CD4-positive, alpha-beta T cell treated with Interleukin-10 for 1 hour (primary cell): ENCODE results near the gene TSC1.
A peak's percentile ranks its signal among the peaks of the same experiment; 100 is the strongest.

Experiments
- DNase-seq: peaks from one replicate; pipeline ENCODE4 v3.0.0-alpha.2; 2020

TSC1 gene

DNA sequence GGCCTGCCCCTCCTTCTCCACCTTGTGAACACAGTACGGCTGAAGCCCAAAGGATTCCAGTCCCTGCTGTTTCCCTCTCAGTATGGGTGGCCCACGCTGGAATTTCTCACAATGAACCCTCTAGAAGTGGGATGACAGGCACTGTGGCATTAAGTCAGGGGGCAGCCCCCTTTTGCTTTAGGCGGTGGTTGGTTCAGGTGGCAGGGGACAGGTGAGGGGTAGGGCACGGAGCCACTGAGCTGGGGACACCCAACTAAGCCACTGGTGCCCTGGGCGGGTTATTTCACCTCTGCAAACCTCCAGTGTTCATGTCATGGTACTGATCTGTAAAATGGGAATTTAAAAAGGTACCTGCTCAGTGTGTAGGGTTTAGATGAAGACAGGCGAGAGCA lies 58.1 kb downstream of the TSC1 start:
- no peak for DNase-seq

DNA sequence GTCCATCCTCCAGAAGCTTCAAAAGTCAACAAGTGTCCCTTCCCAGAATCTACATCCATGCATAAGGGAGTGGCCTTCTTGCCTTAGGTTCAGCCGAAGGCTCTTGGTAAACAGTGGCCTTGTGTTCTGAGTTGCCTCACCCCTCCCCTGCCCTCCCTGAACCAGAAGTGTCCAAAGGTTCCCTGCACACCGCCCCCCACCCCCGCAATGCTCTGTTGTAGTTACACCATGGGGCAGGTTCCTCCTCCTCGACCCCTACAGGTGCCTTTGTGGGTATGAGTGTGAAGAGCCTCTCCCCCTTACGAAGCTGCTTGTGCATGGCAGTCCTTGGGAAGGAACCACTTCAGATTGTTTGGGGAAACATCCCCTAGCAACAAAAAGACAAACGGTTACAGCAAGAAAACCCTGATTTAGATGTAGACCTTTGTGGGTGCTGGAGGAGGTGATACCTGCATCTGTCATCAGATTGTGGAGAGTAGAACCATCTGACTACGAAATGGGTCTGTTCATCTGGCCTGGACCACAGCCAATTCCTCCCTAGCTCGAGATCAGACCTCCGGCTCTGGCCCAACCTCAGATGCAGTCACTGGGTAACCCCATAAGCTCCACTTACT lies 58.6 kb downstream of the TSC1 start:
- DNase-seq: no peak

DNA sequence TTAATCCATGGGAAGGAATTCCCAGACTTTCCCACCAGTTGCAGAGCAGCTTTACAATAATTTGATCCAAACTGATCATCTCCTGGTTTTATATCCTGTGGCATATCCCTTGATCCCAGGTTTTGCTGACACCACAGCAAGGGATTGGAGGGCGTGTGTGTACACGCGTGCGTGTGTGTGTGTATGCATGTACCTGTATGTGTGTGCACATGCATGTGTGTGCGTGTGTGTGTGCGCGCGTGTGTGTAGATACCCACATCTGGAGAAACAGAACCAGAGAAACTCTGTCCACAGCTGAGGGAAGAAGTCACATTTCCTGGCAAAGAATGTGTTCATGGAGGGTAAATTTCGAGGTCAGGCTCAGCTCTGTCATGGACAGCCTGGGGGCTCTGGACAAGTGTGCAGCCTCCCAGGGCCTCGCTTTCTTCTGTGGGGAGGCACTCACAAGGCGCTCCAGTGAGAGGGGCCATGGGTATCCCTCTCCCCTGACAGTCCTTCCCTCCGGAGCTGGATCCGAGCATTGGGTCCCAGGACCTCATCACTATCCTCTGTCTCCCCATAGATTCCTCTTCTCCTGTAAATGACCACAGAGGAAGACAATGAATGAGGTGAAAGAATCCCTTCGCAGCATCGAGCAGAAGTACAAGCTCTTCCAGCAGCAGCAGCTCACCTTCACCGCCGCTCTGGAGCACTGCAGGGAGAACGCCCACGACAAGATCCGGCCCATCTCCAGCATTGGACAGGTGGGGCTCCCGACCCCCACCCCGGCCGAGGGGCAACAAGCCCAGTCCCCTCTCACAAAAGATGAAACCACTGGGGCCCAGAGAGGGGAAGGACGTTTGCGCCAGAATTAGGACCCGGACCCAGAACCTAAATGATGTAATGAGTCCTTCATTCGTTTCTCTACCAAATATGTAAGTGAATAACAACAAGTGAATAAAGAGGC lies 60.8 kb downstream of the TSC1 start:
- no peak for DNase-seq

DNA sequence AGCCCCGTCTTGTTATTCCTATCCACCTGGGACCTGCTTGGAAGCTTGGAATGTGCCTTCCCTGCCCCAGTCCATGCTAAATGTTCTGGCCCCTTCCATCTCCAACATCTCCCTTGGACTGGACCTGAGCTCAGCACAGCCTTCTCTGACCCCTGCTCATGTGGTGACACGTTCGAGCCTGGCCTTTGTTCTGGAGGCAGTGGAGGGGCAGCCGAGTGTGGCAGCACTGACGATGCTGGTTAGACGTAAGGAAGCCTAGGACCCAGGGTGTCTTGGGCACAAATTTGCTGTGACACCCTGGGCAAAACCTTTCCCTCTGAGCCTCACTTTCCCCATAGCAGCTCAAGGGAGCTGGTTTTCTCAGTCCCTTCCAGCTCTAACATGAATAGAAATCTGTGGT lies 61.8 kb downstream of the TSC1 start:
- no peak for DNase-seq

DNA sequence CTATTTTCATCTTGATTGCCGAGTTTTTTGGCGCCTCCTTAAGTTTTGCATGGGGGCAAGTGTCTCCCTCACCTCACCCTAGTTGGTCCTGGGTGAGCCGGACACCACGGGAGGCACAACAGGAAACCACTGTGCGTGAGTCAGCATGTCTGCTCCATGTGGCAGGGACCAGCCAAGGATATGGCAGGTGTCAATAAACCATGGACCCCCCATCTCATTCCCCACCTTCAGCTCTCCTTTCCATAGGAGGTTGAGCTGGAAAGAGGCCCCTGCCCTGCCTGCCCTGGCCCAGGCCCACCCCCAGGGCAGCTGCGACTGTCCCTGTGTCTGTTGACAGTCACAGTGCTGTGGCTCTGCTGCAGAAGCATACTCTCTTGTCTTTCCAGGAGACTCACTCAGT lies 62.6 kb downstream of the TSC1 start:
- no peak for DNase-seq

DNA sequence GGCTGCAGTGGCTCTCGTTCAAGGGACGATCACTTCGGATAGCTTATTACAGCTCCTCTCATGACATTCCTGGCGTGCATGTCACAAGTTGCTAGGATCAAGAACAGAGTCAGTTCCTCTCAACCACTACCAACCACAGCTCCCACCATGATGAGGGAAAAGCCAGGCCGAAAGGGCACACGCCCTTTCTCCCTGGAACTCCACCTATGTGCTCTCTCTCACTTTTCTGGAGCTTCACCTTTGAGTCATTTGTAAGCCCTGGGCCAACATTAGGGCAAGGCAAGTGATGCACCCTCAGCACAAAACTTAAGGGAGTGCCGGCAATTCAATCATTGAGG lies 64.1 kb downstream of the TSC1 start:
- no peak for DNase-seq

DNA sequence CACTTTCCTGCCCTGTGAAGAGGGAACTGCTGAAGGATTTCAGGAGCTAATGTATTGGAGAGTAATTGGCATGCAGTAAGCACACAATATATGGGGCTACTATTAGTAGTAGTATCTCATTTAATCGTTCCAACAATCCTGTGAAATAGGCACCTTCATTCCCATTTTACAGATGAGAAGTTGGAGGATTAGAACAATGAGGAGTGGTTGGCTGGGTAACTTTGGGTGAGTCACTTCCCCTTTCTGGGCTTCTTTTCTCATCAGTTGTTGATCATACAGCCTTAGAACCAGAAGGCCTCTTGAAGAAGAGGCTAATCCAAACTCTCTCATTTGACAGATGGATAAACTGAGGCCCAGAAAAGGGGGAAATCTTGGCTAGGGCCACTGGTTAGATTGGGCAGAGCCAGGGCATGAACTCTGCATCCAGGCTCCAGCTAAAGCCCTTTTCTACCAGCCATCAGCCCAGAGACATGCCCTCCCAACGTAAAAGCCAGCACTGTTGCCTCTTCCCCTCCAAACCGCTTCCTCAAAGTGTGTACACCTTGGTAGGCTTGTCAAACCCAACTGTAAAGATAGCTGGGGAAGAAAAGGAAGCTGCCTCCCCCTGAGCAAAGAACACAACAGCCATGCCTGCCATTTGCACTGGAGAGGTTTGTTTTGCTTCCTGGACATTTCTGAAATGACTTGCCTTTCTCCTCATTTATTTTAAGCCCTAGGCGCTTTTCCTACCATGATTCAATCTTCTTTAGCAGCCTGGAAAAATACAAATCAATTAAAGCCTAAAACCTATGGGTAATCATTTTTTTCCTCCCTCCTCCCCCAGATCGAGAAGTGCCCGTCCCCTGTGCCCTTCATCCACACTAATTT lies 64.7 kb downstream of the TSC1 start:
- DNase-seq: no peak

DNA sequence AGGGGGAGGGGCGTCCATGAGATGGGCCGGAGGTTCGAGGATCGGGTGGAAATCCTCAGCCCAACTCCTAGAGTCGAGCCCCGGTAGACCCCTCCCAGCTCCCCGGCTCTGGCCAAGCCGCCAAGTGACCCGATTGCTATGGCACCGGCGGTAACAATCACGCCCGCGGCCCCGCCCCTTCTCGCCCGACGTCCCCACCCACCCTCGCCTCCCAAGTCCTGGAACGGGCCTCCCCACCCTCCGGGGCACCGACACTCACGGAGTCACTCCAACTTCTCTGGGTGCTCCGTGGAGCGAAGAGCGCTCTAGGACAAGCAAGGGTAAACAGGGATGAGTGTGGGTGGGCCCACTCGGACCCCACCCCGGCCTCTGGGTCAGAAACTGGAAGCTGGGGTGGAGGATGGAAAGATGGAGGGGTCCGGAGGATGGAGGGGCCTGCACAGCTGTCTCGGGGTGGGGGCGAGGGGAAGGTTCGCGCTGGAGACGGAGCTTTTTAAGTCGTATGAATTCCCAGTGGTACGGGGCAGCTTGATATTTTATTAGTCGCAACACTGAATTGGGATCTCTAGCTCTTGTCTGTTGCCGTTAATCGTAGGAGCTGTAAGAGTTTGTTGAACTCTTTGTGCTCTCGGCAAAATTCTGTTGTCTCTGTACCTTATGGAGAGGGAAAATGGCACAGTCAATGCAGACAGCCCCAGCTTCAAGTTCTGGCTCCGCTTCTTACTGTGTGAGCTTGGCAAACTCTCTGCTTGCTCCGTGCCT lies 65.5 kb downstream of the TSC1 start, which contains the start of gene SPACA9:
Gene SPACA9 (plus strand): TSS at position 204 of the 762 bp plus-strand sequence. CDS start 5,050 bp downstream, outside the sequence.
- DNase-seq: peak; percentile 38

DNA sequence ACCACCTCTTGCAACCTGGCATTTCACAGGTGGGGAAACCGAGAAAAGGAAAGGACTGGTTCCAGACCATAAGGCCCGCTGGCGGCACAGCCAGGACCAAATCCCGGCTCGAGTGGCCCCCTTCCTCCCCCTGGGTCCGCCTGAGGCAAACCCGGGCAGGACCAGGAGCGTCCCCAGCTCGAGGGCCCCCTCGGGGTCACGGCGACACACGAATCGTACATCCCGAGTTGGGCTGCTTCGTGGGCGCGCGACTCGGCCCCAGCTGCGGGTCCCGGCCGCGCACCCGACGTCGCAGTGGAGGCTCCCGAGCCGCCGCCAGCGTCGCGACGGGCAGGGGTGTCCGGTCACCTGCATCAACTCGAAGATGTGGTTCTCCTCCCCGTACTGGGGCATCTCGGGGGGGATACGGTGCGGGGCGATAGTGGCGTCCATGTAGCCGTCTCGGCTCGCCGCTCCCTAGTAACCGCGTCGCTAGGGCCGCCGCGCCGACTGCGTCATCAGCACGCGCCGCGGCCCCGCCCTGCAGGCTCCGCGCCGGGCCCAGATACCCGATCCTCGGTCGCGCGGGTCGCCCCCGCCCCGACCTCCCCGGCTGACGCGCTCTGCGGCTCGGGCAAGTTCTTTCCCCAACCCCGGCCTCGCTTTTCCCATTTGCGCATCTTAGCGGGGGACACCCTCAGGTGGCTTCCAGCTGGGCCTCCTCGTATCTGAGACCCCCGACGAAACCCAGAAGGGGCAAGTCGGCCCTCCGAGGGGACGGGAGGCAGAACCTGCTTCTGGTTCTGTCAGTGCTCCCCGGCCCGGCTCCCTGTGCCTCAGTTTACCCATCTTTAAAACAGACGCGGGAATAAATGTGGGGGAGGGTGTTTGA lies 66.4 kb downstream of the TSC1 start, which contains the start of gene AK8:
Gene AK8 (minus strand): TSS at position 461 of the 871 bp plus-strand sequence. CDS start 29 bp downstream, at position 432.
- peak; percentile 79 for DNase-seq

DNA sequence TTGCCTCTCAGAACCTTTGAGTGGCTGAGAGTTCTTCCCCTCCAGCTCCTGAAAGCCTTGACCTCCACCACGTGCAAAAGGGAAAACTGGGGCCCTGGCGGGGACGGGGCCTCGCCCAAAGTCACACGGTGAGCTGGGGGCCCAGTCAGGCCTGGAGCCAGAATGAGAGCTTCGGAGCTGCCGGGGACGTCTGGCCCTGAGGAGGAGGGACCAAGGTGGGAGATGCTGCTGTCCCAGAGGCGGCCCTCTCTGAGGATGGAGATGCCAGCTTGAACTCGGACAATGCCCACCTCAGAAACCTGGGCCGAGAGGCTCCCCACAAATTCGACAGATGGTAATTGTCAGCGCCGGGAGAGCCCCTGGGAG lies 67.0 kb downstream of the TSC1 start:
- DNase-seq: no peak

DNA sequence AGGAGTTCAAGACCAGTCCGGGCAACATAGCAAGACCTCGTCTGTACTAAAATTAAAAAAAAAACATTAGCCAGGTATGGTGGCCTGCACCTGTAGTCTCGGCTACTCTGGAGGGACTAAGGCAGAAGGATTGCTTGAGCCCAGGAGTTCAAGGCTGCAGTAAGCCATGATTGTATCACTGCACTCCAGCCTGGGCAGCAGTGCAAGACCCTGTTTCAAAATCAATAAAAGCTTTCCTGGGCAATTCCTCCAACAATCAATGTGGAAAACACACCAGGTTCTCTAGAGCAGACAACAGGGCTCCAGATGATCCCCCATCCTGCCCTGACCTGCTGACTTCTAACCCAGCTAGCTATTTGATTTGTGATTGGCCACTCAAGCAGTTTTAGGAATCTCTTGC lies 67.6 kb downstream of the TSC1 start:
- DNase-seq: no peak

DNA sequence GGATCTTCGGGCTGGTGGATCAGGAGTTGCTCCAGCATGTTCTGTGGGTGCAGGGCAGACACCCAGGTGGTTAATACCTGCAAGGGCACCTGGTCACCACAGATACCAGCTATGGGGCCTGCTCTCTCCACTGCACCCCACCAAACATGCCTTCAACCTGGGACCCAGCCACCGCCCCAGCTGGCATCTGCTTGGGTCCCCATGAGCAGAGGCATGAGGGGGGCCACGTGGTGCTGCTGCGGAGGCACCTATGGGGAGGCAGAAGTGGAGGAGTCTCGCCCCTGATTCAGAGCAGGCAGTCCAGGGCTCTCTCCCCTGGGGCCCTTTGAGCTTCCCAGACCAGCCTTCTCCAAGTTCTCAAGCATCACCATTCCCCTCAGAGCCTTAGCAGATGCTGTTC lies 69.3 kb downstream of the TSC1 start:
- DNase-seq: no peak

DNA sequence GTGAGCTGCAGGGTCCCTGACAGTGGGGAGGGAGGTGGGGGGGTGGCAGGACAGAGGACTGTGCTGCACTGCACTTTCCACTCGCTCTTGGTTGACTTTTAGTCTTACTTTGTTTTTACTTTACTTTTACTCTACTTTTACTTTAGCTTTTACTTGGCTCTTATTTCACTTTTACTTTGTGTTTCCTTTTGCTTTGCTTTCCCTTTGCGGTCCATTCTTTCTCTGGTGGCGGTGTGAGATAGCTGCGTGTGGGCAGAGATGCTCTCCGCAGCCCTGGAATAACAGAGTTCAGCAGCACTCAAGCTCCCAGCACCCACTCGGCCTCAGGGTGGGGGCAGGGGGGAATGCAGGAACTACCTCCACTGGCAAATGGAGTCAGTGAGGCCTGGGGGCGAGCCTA lies 71.0 kb downstream of the TSC1 start:
- DNase-seq: no peak

DNA sequence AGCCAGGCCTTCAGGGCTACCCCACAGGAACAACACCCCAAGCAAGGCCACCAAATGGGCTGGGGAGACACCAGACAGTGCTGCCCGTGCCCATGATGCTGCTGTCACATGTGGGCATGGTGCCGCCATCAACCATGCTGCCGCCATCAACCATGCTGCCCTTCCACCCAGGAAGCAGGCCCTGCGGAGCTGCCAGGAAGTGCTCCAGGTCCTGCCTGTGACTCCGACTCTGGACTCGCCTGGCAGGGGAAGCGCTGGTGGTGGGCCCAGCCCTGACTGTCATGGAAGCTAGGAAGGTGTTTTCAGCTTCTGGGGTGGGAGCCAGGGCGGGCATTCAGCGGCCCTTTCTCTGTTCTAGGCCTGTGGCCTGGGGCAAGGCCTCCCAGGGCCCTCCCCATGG lies 75.2 kb downstream of the TSC1 start:
- no peak for DNase-seq

DNA sequence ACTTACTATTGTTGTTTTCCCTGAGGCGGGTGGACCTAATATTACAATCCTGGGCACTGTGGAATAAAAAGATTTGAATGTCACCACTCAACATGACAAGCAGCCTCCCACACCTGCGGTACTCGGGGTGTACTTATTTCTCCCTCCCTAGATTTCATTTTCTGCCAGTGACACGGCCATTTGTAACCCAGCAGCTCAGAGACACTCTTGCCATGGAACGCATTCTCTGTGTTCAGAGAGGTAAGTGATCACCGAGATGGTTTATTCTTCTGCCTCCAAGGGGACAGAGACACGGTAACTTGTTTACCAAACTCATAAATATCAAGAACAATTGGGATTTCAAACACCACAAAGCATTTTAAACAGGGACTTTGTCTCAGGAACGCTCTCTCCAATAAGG lies 77.5 kb downstream of the TSC1 start:
- no peak for DNase-seq

DNA sequence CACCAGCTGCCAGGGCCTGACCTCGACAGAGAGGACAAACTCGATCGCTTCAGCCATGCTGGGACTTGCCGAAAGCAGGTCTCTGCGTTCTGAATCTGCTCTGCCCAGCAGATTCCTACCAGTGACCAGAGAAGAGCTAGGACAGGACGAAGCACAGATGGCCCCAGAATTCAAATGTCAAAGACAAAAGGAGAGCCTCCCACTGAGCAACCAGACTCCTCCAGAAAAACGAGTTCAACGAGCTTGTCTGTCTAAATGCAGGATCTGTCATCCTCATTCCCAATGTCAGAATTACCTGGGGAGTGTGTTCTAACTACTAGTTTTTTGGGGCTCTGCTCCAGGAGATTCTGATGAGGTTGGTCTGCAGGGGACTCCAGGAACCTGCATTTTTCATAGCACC lies 79.7 kb downstream of the TSC1 start:
- DNase-seq: no peak

DNA sequence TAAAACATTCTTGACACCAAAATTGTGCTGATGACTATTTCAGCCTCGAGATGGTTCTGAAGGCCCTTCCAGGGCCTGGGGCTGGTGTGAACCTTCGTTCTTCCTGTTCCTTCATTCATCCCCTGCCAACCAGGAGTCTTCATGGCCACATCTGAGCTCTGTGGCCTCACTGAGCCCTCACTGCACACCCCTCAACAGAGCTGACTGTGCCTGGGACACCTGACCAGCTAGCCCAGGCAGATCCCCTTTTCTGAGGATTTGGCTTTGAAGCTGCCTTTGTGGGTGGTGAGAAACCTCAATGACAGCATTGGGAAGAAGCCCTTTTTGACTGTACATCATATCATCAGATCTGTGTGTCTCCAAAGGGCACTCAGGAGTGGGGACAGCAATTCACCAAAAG lies 80.1 kb downstream of the TSC1 start:
- DNase-seq: no peak

DNA sequence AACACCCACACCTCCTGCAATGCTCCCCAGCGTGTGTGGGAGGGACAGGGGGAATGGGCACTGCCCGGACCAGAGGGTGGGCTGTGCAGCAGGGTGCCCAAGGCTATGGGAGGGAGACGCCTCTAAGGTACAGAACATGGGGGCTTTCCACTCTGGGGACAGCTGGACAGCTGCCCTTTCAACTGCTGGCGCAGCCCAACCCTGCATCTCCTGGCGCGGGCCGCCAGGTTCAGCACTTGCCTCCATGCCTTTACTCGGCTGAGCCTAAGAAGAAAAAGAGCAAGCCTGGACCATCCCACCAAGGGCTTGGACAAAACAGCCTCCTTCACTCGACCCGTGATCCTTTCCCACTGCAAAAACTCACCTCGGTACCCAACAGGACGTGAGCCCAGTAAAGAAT lies 81.3 kb downstream of the TSC1 start:
- DNase-seq: no peak

DNA sequence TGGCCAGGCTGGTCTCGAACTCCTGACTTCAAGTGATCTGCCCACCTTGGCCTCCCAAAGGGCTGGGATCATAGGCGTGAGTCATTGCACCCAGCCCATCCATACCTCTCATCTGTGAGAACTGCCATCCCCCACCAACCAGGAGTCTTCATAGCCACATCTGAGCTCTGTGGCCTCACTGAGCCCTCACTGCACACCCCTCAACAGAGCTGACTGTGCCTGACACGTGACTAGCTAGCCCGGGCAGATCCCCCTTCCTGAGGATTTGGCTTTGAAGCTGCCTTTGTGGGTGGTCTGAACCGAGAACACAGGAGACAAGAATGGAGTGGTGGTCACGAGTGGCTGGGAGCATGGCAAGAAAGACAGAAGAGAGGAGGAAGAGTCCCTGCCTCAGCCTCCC lies 81.9 kb downstream of the TSC1 start:
- DNase-seq: no peak

DNA sequence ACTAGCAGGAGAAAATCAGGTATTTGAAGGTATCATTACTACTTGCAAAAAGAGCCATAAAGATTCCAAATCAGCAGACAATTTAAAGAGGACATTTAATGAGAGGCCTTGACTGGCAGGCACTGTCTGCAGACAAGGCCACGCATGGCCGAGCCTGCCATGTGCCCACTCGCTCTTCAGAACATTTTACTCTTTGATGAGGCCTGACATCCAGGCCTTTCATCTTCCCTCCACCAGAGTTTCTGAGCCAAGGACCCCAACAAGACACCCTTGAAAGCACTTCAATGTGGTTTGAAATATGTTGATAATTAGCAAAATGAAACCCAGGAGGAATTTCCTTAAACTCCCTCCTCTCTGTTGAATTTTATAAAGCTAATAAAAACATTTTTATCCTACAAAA lies 82.8 kb downstream of the TSC1 start:
- DNase-seq: no peak

DNA sequence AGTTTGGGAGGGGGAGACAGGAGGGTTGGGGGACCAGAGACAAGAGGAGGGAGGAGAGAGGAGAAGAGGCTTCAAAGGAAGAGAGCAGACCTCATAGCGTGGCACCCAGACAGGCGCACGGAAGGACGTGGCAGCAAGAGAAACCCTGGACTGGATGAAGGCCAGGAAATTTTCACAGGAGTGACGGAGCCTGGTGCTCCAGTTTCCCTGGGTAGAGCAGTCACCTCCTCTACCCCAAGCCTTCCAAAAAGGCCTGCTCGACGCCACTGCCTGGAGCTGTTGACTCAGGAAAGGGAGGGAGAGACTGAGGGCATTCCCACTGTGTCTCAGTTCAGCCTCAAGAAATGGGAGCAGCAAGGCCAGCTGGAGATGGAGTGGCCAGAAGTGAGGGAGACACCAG lies 85.7 kb downstream of the TSC1 start:
- no peak for DNase-seq
